K562 (cell line): ENCODE results near the gene TIGD1. TPM values are rescaled to one million over a fixed set of nuclear protein-coding genes. Genes with fewer than 3 reads are reported as not detected.

Source experiments
- ATAC-seq: fragments of 200-7000 bp; cut with Tn5 transposase; 3 replicates; pipeline ENCODE4 v1.9.1; 2020; ENCODE audit warnings: moderate library complexity
- BruUV-seq: library from RNA; stranded (reverse); fragments of 400-500 nt; replicated peaks from 2 replicates; lab custom pipeline; 2021; lab: Mats Ljungman, UMichigan
- CTCF ChIA-PET: fragments of 300-600 bp; formaldehyde crosslinking; extraction: SDS; loops from one replicate; lab custom pipeline; 2021; ENCODE audit warnings: low intra/inter-chr PET ratio; lab: Yijun Ruan, JAX
- POLR2A ChIA-PET: fragments of 300-600, 350-650 bp; sonication (Branson Sonifier 250); formaldehyde crosslinking; extraction: SDS; loops from one replicate; lab custom pipeline; 2021; ENCODE audit warnings: antibody characterized with exemption, inconsistent platforms; lab: Yijun Ruan, JAX
- DNase-seq, 4 experiments: peaks; one replicate each; pipeline versions ENCODE4 v3.0.0 to v3.0.0-alpha.2; 2011 to 2018; ENCODE audit warnings: low spot score in 3 of 4, mixed read lengths in 3 of 4; ENCODE audit errors: extremely low read depth in 1 of 4
- FAIRE-seq: peaks from 2 replicates; lab custom pipeline; 2011; peaks lifted over from hg19 to GRCh38; lab: Jason Lieb, UNC
- H2AFZ ChIP-seq: 2 replicates; pipeline ENCODE4 v1.6.0; 2011; ENCODE audit warnings: low read depth, low read length, control low read depth, inconsistent platforms
- H3K27ac ChIP-seq: fragments of 200-600 bp; 3 replicates; pipeline ENCODE4 v1.8.0; 2011; ENCODE audit warnings: low read depth, mild to moderate bottlenecking, control low read depth, inconsistent platforms, low read length, moderate library complexity, mixed read lengths; ENCODE audit errors: extremely low read depth
- H3K27me3 ChIP-seq, 2 experiments: fragments of 300-600 bp in 1 of 2; 2 replicates in 1 of 2; 3 replicates in 1 of 2; pipeline versions ENCODE4 v1.6.0 to v1.8.0; 2011; ENCODE audit warnings: inconsistent platforms in 2 of 2, low read length in 2 of 2, mild to moderate bottlenecking in 1 of 2, mixed read lengths in 1 of 2, moderate library complexity in 1 of 2; ENCODE audit not compliant: control insufficient read depth in 2 of 2, insufficient read depth in 2 of 2
- H3K36me3 ChIP-seq: fragments of 300-600 bp; 3 replicates; pipeline ENCODE4 v1.8.0; 2011; ENCODE audit warnings: mild to moderate bottlenecking, low read length, inconsistent platforms; ENCODE audit not compliant: control insufficient read depth, insufficient read depth
- H3K4me1 ChIP-seq, 2 experiments: fragments of 200-600 bp in 1 of 2; replicated peaks in 1 of 2; 2 replicates in 1 of 2; 3 replicates in 1 of 2; pipeline versions ENCODE4 v1.5.1 to v1.8.0; 2011; ENCODE audit warnings: inconsistent platforms in 2 of 2, low read length in 2 of 2, mild to moderate bottlenecking in 1 of 2, mixed read lengths in 1 of 2, moderate library complexity in 1 of 2; ENCODE audit not compliant: control insufficient read depth in 2 of 2, insufficient read depth in 2 of 2
- H3K4me2 ChIP-seq: 2 replicates; pipeline ENCODE4 v1.6.1; 2011; ENCODE audit warnings: low read length, control low read depth, inconsistent platforms, mixed read lengths; ENCODE audit not compliant: insufficient read depth
- H3K4me3 ChIP-seq: fragments of 200-600 bp; sonication (generic), shearing (Covaris generic); 2 replicates; pipeline ENCODE4 v1.5.1; 2016; ENCODE audit warnings: control low read depth, inconsistent platforms
- H3K79me2 ChIP-seq: fragments of 200-600 bp; 3 replicates; pipeline ENCODE4 v1.8.0; 2011; ENCODE audit warnings: low read length, inconsistent platforms; ENCODE audit not compliant: control insufficient read depth, insufficient read depth
- H3K9ac ChIP-seq, 2 experiments: 2 replicates each; pipeline versions ENCODE4 v1.6.0 to v1.6.1; 2011; ENCODE audit warnings: low read depth in 2 of 2, low read length in 2 of 2, control low read depth in 1 of 2, inconsistent platforms in 1 of 2, mild to moderate bottlenecking in 1 of 2, mixed read lengths in 1 of 2; ENCODE audit not compliant: insufficient read depth in 1 of 2
- H3K9me1 ChIP-seq: one replicate; pipeline ENCODE4 v1.6.0; 2011; ENCODE audit warnings: inconsistent platforms, mild to moderate bottlenecking, low read length, moderate library complexity; ENCODE audit not compliant: control insufficient read depth, insufficient read depth
- H3K9me3 ChIP-seq: replicated peaks from 2 replicates; pipeline ENCODE4 v1.5.1; 2011; ENCODE audit warnings: low read depth, low read length, inconsistent platforms; ENCODE audit not compliant: control insufficient read depth, insufficient read depth
- H4K20me1 ChIP-seq: replicated peaks from 2 replicates; pipeline ENCODE4 v1.6.1; 2011; ENCODE audit warnings: low read length, inconsistent platforms, mixed read lengths; ENCODE audit not compliant: control insufficient read depth, insufficient read depth
- ATF1 ChIP-seq, 2 experiments: fragments of 450-650 bp in 1 of 2; IDR thresholded peaks; 2 replicates each; pipeline ENCODE4 v1.6.1; 2016; ENCODE audit warnings: missing compliant biosample characterization in 1 of 2, missing genetic modification characterization in 1 of 2
- L3MBTL2 ChIP-seq: fragments of 450-650 bp; IDR thresholded peaks from 2 replicates; pipeline ENCODE4 v1.6.1; 2016; ENCODE audit warnings: mild to moderate bottlenecking, moderate library complexity
- MBD2 ChIP-seq: sonication (generic); IDR thresholded peaks from 2 replicates; pipeline ENCODE4 v1.6.1; 2016; ENCODE audit warnings: low read depth, borderline replicate concordance
- TAF15 ChIP-seq: fragments of 200-400 bp; formaldehyde crosslinking; IDR thresholded peaks from 2 replicates; pipeline ENCODE4 v1.6.1; 2017; ENCODE audit warnings: mild to moderate bottlenecking, low read depth, low read length, moderate library complexity
- YBX1 ChIP-seq: fragments of 450-650 bp; IDR thresholded peaks from 2 replicates; pipeline ENCODE4 v1.7.1; 2016; ENCODE audit warnings: mild to moderate bottlenecking
- ZBTB1 ChIP-seq: sonication (generic); formaldehyde crosslinking; IDR thresholded peaks from 2 replicates; pipeline ENCODE4 v1.8.1; 2023; ENCODE audit warnings: missing genetic modification reagents, low read depth, mild to moderate bottlenecking, borderline replicate concordance
- ZNF146 ChIP-seq: IDR thresholded peaks from one replicate; pipeline ENCODE4 v1.6.1; 2018; ENCODE audit warnings: missing compliant biosample characterization; ENCODE audit not compliant: unreplicated experiment
- ZNF561 ChIP-seq: fragments of 450-650 bp; formaldehyde crosslinking; conservative IDR thresholded peaks from 2 replicates; pipeline ENCODE4 v1.4.0; 2020; ENCODE audit warnings: mild to moderate bottlenecking, moderate library complexity
- ZNF655 ChIP-seq: fragments of 250-450 bp; sonication (Bioruptor Pico); IDR thresholded peaks from 2 replicates; pipeline ENCODE4 v1.5.0; 2021
- WGBS: fragments of 100-300 bp; shearing (Covaris generic); methylation state at CpG from one replicate; pipeline ENCODE4 v1.1.6; 2016; ENCODE audit warnings: low coverage, mixed read lengths; ENCODE audit not compliant: insufficient coverage; ENCODE audit errors: missing lambda C conversion rate; 5-methylcytosine and 5-hydroxymethylcytosine counted together
- in situ Hi-C: fragments of 300-500 bp; cut with MboI; formaldehyde crosslinking; loops from 4 replicates; pipeline ENCODE4 v1.15.0; 2018; ENCODE audit warnings: inconsistent platforms, mixed read lengths
- intact Hi-C: fragments of 100-400 bp; cut with micrococcal nuclease; formaldehyde crosslinking; loops from 2 replicates; pipeline ENCODE4 v1.14.2; 2022
- polyA plus RNA-seq, 8 experiments: library from polyadenylated mRNA; depleted of rRNA in 4 of 8; stranded (reverse) in 5 of 8; unstranded in 3 of 8; fragments of >200 nt; fragmentation: Nextera tagmentation in 2 of 8; fragmentation: Illumina TruSeq in 1 of 8; extraction: Ambion mirVana in 2 of 8; extraction: Trizol in 1 of 8; gene quantifications; 2 replicates each; pipeline versions ENCODE4 v1.2.1 to v1.2.3, GENCODE V29; 2011 to 2014; ENCODE audit warnings: inconsistent platforms in 1 of 8, missing spikeins in 1 of 8
- total RNA-seq, 7 experiments: library from RNA; depleted of rRNA in 6 of 7; stranded (reverse); fragments of >200 nt in 6 of 7; fragmentation: Illumina TruSeq in 2 of 7; extraction: Trizol in 2 of 7; gene quantifications; 2 replicates each; pipeline versions ENCODE4 v1.2.1 to v1.2.3, GENCODE V29; 2011 to 2021; ENCODE audit warnings: low replicate concordance in 1 of 7

Gene TIGD1
- total and polyA plus RNA-seq, 9 of the 15 experiments (the other 6 are each of a cell fraction or from before 2014, with no cell fraction given) = 2.0 to 10.1 (median 6.6) TPM

- Histone ChIP-seq H3K9me1 (no peaks in the 10 kb centered on the region), H3K9ac (no peak overlapping the region), H3K27me3 (peaks cover 0 to 53% of the 10 kb centered on the region in 2 experiments; a peak in 3 of 5 replicates), H3K27ac (no peak overlapping the region), H3K79me2 (no peaks in the 10 kb centered on the region), H4K20me1 (no peaks in the 10 kb centered on the region), H3K4me3 (no peak overlapping the region), H3K9me3 (no peaks in the 10 kb centered on the region), H3K4me1 (peaks cover 0 to 27% of the 10 kb centered on the region in 2 experiments; a peak in 2 of 5 replicates), H3K4me2 (no peak overlapping the region), H2AFZ (no peak overlapping the region)
- WGBS = 0% methylated on average over 1 of the region's 15 CpGs
- DNase-seq = no peak
- ChIA-PET POLR2A (no interaction called here), CTCF (no interaction called here)
- BruUV-seq = no TSS peak
- ATAC-seq = no peak
- in situ Hi-C loops = no loop called here
- TF ChIP-seq ZNF655 (CRISPR knock-in tag) (no peak), YBX1 (no peak), ZNF561 (CRISPR knock-in tag) (no peak), TAF15 (no peak), MBD2 (no peak), ZBTB1 (CRISPR knock-in tag) (no peak), L3MBTL2 (no peak), ATF1 (CRISPR knock-in tag; IDR thresholded peaks at IDR 0.05) (no peak), ATF1 (tag; IDR thresholded peaks at IDR 0.05) (no peak), ZNF146 (CRISPR knock-in tag) (no peak)
- TF ChIP-seq, all 486 proteins: peak for 0
- intact Hi-C loops = loop anchor here (5.0 kb wide), 3 partner anchors 73 to 283 kb away; no protein-coding TSS in a partner anchor
- no peaks in the 10 kb centered on the region for H3K36me3 ChIP-seq
- FAIRE-seq = no peak
Measured at GRCh38 chr2:232520489-232520888, 29.9 kb downstream of the TIGD1 start.
